ENCODE measurements around the gene BCL2. TPM values are rescaled to one million over a fixed set of nuclear protein-coding genes. Genes with fewer than 3 reads are reported as not detected.
A peak's percentile ranks its signal among the peaks of the same experiment; 100 is the strongest.

Gene BCL2
- total RNA-seq, 1 experiment from 2014 or later: 1.3 TPM

GRCh38 chr18:63292831-63293683 is 26.5 kb downstream of the BCL2 start:
- H3K79me2 ChIP-seq (ENCODE audit: insufficient read depth, low read length): no peaks in the 10 kb centered on the region
- H3K79me1 ChIP-seq (ENCODE audit: insufficient read depth, low read depth, low read length, poor library complexity, severe bottlenecking): no peaks in the 10 kb centered on the region
- no peak overlapping the region for H4K5ac ChIP-seq (ENCODE audit: insufficient read length, low read depth, low read length)
- no peak overlapping the region for H3K9ac ChIP-seq (ENCODE audit: extremely low read depth, insufficient read length, low read length)
- H3K36me3 Mint-ChIP-seq (ENCODE audit: insufficient read depth in 1 of 3, low read depth in 3 of 3): no peaks in the 10 kb centered on the region
- H3K23ac ChIP-seq (ENCODE audit: insufficient read length, low read depth, low read length): no peak overlapping the region
- H4K8ac ChIP-seq (replicated peaks; ENCODE audit: insufficient read length, low read depth, low read length): no peak overlapping the region
- no peak overlapping the region for H2AFZ ChIP-seq (ENCODE audit: low read length)
- no peak overlapping the region for H3K4me2 ChIP-seq (ENCODE audit: insufficient read depth, insufficient read length, low read length)
- H3K4ac ChIP-seq (ENCODE audit: low read depth, low read length): no peak overlapping the region
- H2BK12ac ChIP-seq (ENCODE audit: insufficient read length, low read depth, low read length): no peak overlapping the region
- no peaks in the 10 kb centered on the region for H4K20me1 ChIP-seq (ENCODE audit: control insufficient read depth, insufficient read depth, insufficient read length)
- H3K9me3 ChIP-seq (ENCODE audit: control insufficient read depth, low read depth, low read length): no peaks in the 10 kb centered on the region
- no peak overlapping the region for H3K4me3 Mint-ChIP-seq
- no peak overlapping the region for H2AK5ac ChIP-seq (ENCODE audit: insufficient read length, low read length)
- TF ChIP-seq CTCF (conservative IDR thresholded peaks at IDR 0.05): no peak
- H4K91ac ChIP-seq (ENCODE audit: insufficient read length, low read depth, low read length): no peak overlapping the region
- no peaks in the 10 kb centered on the region; the same call in 1 of the 2 replicates for H3K4me1 ChIP-seq (ENCODE audit: insufficient read depth, low read length)
- H3K18ac ChIP-seq (ENCODE audit: insufficient read length, low read depth, low read length): no peak overlapping the region
- no peaks in the 10 kb centered on the region for H3K9me3 Mint-ChIP-seq
- H3T11ph ChIP-seq (ENCODE audit: low read length): no peak overlapping the region
- H2BK120ac ChIP-seq (ENCODE audit: low read depth, low read length, poor library complexity, severe bottlenecking): no peak overlapping the region
- peak overlapping the region in 1 of 3 experiments; percentile 52; a peak in 1 of 7 replicates for H3K27ac Mint-ChIP-seq
- no peaks in the 10 kb centered on the region for H3K23me2 ChIP-seq (ENCODE audit: insufficient read length, low read depth, low read length, poor library complexity, severe bottlenecking)
- WGBS (ENCODE audit: extremely low coverage, insufficient read length, low lambda C conversion rate): no CpG with 5 or more reads among the region's 11 CpGs
- H3K27me3 Mint-ChIP-seq (ENCODE audit: low read depth): no peaks in the 10 kb centered on the region
- H3K4me1 Mint-ChIP-seq: peaks cover 18 to 21% of the 10 kb centered on the region in 2 experiments
- no peak overlapping the region for H3K56ac ChIP-seq (ENCODE audit: insufficient read length, low read depth, low read length)
- H2BK20ac ChIP-seq (ENCODE audit: low read depth, low read length, poor library complexity, severe bottlenecking): no peak overlapping the region
- no peak overlapping the region for H3K14ac ChIP-seq (ENCODE audit: insufficient read depth, low read length)
- no peak overlapping the region for H2BK15ac ChIP-seq (ENCODE audit: low read depth, low read length)
- no peak overlapping the region for H3K27ac ChIP-seq (ENCODE audit: insufficient read length, low read depth, low read length)
- DNase-seq: no peak
- no peak overlapping the region for H2BK5ac ChIP-seq (ENCODE audit: insufficient read length, low read length)
- no peaks in the 10 kb centered on the region for H3K27me3 ChIP-seq (ENCODE audit: insufficient read depth, low read length)

All from H9 (cell line).